Panc1 (cell line): ENCODE results near the gene CLMP. TPM values are rescaled to one million over a fixed set of nuclear protein-coding genes. Genes with fewer than 3 reads are reported as not detected.

Source experiments
- ATAC-seq: fragments of 200-7000 bp; cut with Tn5 transposase; 2 replicates; pipeline ENCODE4 v1.9.1; 2020; ENCODE audit warnings: mild to moderate bottlenecking, moderate library complexity
- BruUV-seq: library from RNA; stranded (reverse); fragments of 400-500 nt; replicated peaks from 2 replicates; lab custom pipeline; 2021; lab: Mats Ljungman, UMichigan
- CTCF ChIA-PET: fragments of 300-600 bp; sonication (Branson Sonifier 250); formaldehyde crosslinking; loops from one replicate; lab custom pipeline; 2022; ENCODE audit warnings: antibody characterized with exemption; lab: Charles Lee
- POLR2A ChIA-PET: fragments of 300-600 bp; sonication (Branson Sonifier 250); formaldehyde crosslinking; loops from one replicate; lab custom pipeline; 2022; ENCODE audit warnings: antibody characterized with exemption; lab: Charles Lee
- DNase-seq: peaks from one replicate; pipeline ENCODE4 v3.0.0-alpha.2; 2010; ENCODE audit warnings: low read depth, low spot score
- H3K27ac ChIP-seq: 2 replicates; pipeline ENCODE4 v1.5.1; 2011; ENCODE audit warnings: mild to moderate bottlenecking, low read length, inconsistent platforms
- H3K27me3 ChIP-seq: fragments of 200-500 bp; sonication (Bioruptor generic); 2 replicates; pipeline ENCODE4 v1.6.0; 2014; ENCODE audit warnings: low read length, inconsistent platforms; ENCODE audit not compliant: control insufficient read depth, insufficient read depth
- H3K36me3 ChIP-seq: fragments of 200-500 bp; sonication (Bioruptor generic); 2 replicates; pipeline ENCODE4 v1.5.1; 2014; ENCODE audit warnings: inconsistent platforms, mild to moderate bottlenecking, low read length, moderate library complexity; ENCODE audit not compliant: control insufficient read depth, insufficient read depth
- H3K4me1 ChIP-seq: 2 replicates; pipeline ENCODE4 v1.5.1; 2011; ENCODE audit warnings: inconsistent platforms, mild to moderate bottlenecking, low read length, moderate library complexity; ENCODE audit not compliant: control insufficient read depth, insufficient read depth
- H3K4me3 ChIP-seq, 2 experiments: 2 replicates each; pipeline ENCODE4 v1.5.1; 2011 to 2012; ENCODE audit warnings: low read depth in 2 of 2, low read length in 2 of 2, mild to moderate bottlenecking in 2 of 2, inconsistent platforms in 1 of 2, moderate library complexity in 1 of 2
- H3K9me3 ChIP-seq: fragments of 200-500 bp; sonication (Bioruptor generic); 2 replicates; pipeline ENCODE4 v1.5.1; 2014; ENCODE audit warnings: low read depth, mild to moderate bottlenecking, inconsistent platforms, low read length, moderate library complexity; ENCODE audit not compliant: control insufficient read depth, insufficient read depth
- CTCF ChIP-seq: fragments of 450-650 bp; IDR thresholded peaks from 2 replicates; pipeline ENCODE4 v1.5.1; 2017; ENCODE audit warnings: mild to moderate bottlenecking
- POLR2AphosphoS5 ChIP-seq: IDR thresholded peaks from 2 replicates; pipeline ENCODE4 v1.6.1; 2012; ENCODE audit warnings: mild to moderate bottlenecking, low read depth, low read length, moderate library complexity
- REST ChIP-seq, 2 experiments: IDR thresholded peaks; 2 replicates each; pipeline ENCODE4 v1.6.1; 2011 to 2012; ENCODE audit warnings: low read depth in 2 of 2, control low read depth in 1 of 2, low read length in 1 of 2, mild to moderate bottlenecking in 1 of 2, moderate library complexity in 1 of 2; ENCODE audit not compliant: insufficient read depth in 1 of 2
- SIN3A ChIP-seq: IDR thresholded peaks from 2 replicates; pipeline ENCODE4 v1.6.1; 2012; ENCODE audit warnings: low read depth, mild to moderate bottlenecking, low read length, moderate library complexity, borderline replicate concordance; ENCODE audit not compliant: insufficient read depth
- TCF7L2 ChIP-seq: IDR thresholded peaks from 2 replicates; pipeline ENCODE4 v1.6.1; 2011; ENCODE audit warnings: mild to moderate bottlenecking, low read depth, low read length, inconsistent platforms
- in situ Hi-C: cut with HindIII; loops from 2 replicates; pipeline ENCODE4 v1.10.0; 2016; ENCODE audit warnings: low sequenced_read_pairs, low pct_unique_long_range_greater_than_20kb
- intact Hi-C: fragments of 100-400 bp; cut with micrococcal nuclease; formaldehyde crosslinking; loops from one replicate; pipeline ENCODE4 v1.10.0; 2022; ENCODE audit not compliant: unreplicated experiment
- total RNA-seq: library from RNA; stranded (reverse); gene quantifications from one replicate; pipeline ENCODE4 v1.2.1, GENCODE V29; 2021; ENCODE audit not compliant: unreplicated experiment

CLMP gene
- total RNA-seq, 1 experiment from 2014 or later, result 1.5 TPM

GRCh38 chr11:123020968-123021367 lies 174.1 kb downstream of the CLMP start:
- ATAC-seq (peak; percentile 64), DNase-seq (no peak)
- TF ChIP-seq CTCF, result peak; percentile 82
- TF ChIP-seq REST (IDR thresholded peaks at IDR 0.05; ENCODE audit: insufficient read depth in 1 of 2, low read depth in 2 of 2, low read length in 1 of 2), result no peak
- no peak for TF ChIP-seq SIN3A
- no peak for TF ChIP-seq TCF7L2
- TF ChIP-seq POLR2AphosphoS5, result no peak
- H3K27ac ChIP-seq, result no peak overlapping the region
- no peaks in the 10 kb centered on the region for H3K9me3 ChIP-seq
- no peaks in the 10 kb centered on the region for H3K36me3 ChIP-seq
- POLR2A ChIA-PET, result interaction anchor here (0.7 to 1.2 kb wide), 2 partner anchors 9 to 164 kb away, joined by 3 to 4 read pairs; no protein-coding TSS in a partner anchor
- CTCF ChIA-PET, result interaction anchor here (0.5 to 1.1 kb wide), 10 partner anchors 32 to 363 kb away, joined by 3 to 15 read pairs (median 4); no protein-coding TSS in a partner anchor
- H3K4me1 ChIP-seq, result peaks cover 5% of the 10 kb centered on the region; the same call in 1 of the 2 replicates
- H3K4me3 ChIP-seq, result no peak overlapping the region
- H3K27me3 ChIP-seq, result no peaks in the 10 kb centered on the region
- no TSS peak for BruUV-seq
- intact Hi-C loops, result no loop called here
- in situ Hi-C loops, result no loop called here

Other genes with a start within 250 kb of the CLMP start
- not detected for gene BSX, start 213.4 kb downstream of the CLMP start, total RNA-seq
- 1,755 TPM for gene HSPA8, start 133.1 kb downstream of the CLMP start, total RNA-seq
- 0.46 TPM for gene GRAMD1B, start 235.0 kb upstream of the CLMP start, total RNA-seq